Rectal smooth muscle tissue (tissue), 1 donor: ENCODE data around the gene LIMS1.

Source experiments
- H3K27ac ChIP-seq: one replicate; pipeline ENCODE4 v1.7.0; 2013; ENCODE audit warnings: low read depth, low read length, inconsistent platforms
- H3K27me3 ChIP-seq: one replicate; pipeline ENCODE4 v1.7.0; 2013; ENCODE audit warnings: low read length; ENCODE audit not compliant: control insufficient read depth, insufficient read depth
- H3K36me3 ChIP-seq: one replicate; pipeline ENCODE4 v1.7.0; 2013; ENCODE audit warnings: low read length; ENCODE audit not compliant: control insufficient read depth, insufficient read depth
- H3K4me1 ChIP-seq: one replicate; pipeline ENCODE4 v1.7.0; 2013; ENCODE audit warnings: low read length; ENCODE audit not compliant: control insufficient read depth, insufficient read depth
- H3K4me3 ChIP-seq: one replicate; pipeline ENCODE4 v1.7.0; 2013; ENCODE audit warnings: low read length
- H3K9ac ChIP-seq: one replicate; pipeline ENCODE4 v1.7.0; 2013; ENCODE audit warnings: low read length

Gene LIMS1

DNA sequence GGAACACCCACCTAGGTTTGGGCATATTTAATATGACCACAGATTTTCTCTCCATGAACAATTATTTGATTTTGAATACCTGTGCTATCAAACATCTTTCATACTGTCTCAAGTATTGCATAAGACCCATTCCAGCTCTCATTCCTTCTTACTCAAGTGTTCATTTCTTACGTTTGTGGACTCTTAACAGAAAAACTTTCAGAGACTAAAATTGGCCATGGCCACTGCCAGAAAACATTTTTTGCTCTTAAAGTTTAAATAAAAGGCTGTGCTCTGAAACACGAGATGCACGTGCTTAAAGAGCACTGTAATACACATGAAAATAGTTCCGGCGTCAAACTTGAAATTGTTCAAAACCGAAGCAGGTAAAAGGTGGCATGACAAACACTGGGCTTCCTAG is 89.3 kb downstream of the LIMS1 start:
- Histone ChIP-seq H3K4me3 (no peak overlapping the region), H3K27ac (peak overlapping the region; percentile 14), H3K36me3 (no peaks in the 10 kb centered on the region), H3K9ac (no peak overlapping the region), H3K27me3 (no peaks in the 10 kb centered on the region), H3K4me1 (no peaks in the 10 kb centered on the region)

DNA sequence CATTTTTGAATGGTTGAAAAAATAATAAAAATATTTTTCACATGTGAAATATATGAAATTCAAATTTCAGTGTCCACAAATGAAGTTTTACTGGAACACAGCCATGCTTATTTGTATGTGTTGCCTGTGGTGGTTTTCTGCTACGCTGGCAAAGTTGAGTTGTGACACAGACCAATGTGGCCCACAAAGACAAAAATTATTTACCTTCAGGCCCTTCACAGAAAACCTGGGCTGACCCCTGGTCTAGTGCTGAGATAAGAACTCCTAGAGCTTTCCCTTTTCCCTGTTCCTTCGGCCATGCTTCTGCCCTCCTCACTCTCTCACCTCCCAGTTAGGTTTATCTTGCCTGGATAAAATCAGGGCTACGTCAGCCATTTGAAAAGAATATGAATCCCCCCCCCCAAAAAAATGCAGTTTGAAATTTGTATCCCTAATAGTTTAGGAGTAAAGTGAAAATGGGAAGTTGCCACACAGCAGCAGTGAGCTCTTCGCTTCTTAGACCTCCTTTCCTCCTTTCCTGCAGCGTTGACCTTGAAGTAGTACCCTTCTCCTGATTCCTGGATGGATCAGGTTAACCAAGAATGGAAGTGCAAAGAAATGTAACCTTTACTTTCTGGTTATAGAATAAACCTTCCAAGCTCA is 91.0 kb downstream of the LIMS1 start:
- no peak overlapping the region for H3K4me3 ChIP-seq
- H3K4me1 ChIP-seq = no peaks in the 10 kb centered on the region
- H3K9ac ChIP-seq = no peak overlapping the region
- no peaks in the 10 kb centered on the region for H3K27me3 ChIP-seq
- no peak overlapping the region for H3K27ac ChIP-seq
- no peaks in the 10 kb centered on the region for H3K36me3 ChIP-seq

DNA sequence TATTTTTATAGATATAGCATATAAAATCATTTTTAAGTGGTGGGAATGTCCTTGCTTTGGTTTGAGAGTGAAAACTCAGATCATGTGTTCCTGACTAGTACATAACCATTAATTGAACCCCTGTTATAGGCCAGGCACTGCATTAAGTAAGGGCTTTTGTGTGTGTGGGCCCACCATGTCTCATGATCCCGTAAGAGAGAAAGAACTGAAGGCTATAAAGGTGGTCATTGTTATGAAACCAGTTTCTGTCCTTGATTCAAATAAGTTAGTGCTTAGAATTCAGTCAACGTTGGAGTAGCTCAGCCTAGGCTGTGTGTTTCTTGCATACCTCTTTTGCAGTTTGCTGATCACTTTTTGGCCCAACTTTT is 91.5 kb downstream of the LIMS1 start:
- Histone ChIP-seq H3K4me3 (no peak overlapping the region), H3K27ac (no peak overlapping the region), H3K27me3 (no peaks in the 10 kb centered on the region), H3K9ac (no peak overlapping the region), H3K4me1 (no peaks in the 10 kb centered on the region), H3K36me3 (no peaks in the 10 kb centered on the region)

DNA sequence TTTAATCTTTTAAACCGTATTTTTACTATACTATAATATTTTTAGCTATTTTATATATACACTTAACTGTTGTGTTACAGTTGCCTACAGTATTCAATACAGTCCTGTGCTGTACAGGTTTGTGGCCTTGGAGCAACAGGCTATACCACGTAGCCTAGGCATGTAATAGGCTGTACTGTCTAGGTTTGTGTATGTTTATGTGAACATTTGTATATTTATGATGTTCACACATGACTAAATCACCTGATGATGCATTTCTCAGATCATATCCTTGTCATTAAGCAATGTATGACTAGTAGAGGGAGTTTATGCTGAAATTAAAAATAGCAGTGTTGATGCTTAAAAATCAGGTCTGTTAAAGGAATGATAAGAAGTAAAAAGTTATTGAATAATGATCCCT is 92.7 kb downstream of the LIMS1 start:
- no peaks in the 10 kb centered on the region for H3K27me3 ChIP-seq
- no peak overlapping the region for H3K27ac ChIP-seq
- no peaks in the 10 kb centered on the region for H3K36me3 ChIP-seq
- H3K4me3 ChIP-seq = no peak overlapping the region
- H3K4me1 ChIP-seq = peaks cover 2% of the 10 kb centered on the region
- H3K9ac ChIP-seq = no peak overlapping the region

DNA sequence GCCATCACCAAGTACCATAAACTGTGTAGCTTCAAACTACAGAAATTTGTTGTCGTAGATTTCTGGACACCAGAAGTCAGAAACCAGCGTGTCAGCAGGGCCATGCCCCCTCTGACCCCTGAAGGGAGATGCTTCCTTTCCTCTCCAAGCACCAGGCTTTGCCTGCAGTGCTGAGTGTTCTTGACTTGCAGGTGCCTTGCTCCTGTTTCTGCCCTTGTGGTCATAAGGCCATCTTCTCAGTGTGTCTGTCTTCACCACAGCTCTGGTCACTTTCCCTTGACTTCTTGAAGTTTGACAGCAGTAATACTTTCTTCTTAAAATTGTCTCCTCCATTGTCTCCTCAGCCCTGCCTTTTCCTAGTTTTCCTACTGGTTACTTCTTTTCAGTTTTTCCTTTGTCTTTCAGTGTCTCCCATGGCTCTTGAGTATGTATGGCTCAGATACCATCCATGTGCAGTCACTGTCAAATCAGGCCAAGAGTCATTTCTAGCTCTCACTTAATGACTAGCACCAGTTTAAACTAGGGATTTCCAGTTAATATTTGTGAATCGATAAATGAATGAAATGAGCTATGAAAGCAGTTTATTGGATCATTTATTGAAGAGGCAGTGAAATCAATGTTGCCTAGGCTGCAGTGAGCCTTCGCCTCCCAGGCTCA is 93.8 kb downstream of the LIMS1 start:
- H3K9ac ChIP-seq = no peak overlapping the region
- peaks cover 10% of the 10 kb centered on the region for H3K4me1 ChIP-seq
- H3K4me3 ChIP-seq = no peak overlapping the region
- no peaks in the 10 kb centered on the region for H3K27me3 ChIP-seq
- H3K36me3 ChIP-seq = no peaks in the 10 kb centered on the region
- no peak overlapping the region for H3K27ac ChIP-seq

DNA sequence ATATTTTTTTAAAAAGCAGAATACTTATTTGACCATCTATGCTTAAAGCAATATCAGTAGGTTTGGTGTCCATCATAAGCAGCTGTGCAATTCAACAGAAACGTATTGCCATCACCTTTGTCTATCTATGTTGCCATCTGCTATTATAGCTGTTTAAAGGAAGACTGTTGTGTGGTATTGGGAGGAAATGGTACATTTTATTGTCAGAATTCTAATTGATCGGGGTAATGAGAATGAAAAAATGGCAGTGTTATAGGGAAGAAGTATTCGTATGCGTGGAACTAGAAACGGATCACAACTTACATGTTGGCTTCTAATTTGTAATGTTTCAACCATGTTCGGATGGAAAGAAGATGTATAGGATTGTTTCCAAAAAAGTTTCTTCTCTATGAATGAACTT is 94.7 kb downstream of the LIMS1 start:
- Histone ChIP-seq H3K4me3 (no peak overlapping the region), H3K27me3 (no peaks in the 10 kb centered on the region), H3K27ac (no peak overlapping the region), H3K4me1 (peaks cover 16% of the 10 kb centered on the region), H3K36me3 (no peaks in the 10 kb centered on the region), H3K9ac (no peak overlapping the region)

DNA sequence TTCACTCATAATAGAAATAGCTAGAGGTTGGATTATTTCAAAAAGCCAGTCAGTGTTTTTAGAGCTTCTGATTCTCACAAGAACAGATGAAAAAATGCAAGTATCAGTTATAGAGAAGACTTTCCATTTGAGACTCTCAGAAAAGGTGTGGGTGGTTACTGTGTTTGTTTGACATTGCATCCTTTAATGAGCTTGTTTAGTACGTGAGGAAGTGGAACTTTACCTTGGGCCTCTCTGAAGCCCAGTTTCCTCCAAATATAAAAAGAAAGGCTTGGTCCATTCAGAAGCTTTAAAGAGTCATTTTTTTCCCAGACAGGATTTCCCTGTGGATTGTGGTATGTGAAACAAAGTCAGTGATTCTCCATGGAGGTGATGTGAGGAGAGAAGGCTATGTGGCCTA is 95.1 kb downstream of the LIMS1 start:
- Histone ChIP-seq H3K27me3 (no peaks in the 10 kb centered on the region), H3K4me1 (peaks cover 21% of the 10 kb centered on the region), H3K9ac (no peak overlapping the region), H3K4me3 (no peak overlapping the region), H3K36me3 (no peaks in the 10 kb centered on the region), H3K27ac (no peak overlapping the region)

DNA sequence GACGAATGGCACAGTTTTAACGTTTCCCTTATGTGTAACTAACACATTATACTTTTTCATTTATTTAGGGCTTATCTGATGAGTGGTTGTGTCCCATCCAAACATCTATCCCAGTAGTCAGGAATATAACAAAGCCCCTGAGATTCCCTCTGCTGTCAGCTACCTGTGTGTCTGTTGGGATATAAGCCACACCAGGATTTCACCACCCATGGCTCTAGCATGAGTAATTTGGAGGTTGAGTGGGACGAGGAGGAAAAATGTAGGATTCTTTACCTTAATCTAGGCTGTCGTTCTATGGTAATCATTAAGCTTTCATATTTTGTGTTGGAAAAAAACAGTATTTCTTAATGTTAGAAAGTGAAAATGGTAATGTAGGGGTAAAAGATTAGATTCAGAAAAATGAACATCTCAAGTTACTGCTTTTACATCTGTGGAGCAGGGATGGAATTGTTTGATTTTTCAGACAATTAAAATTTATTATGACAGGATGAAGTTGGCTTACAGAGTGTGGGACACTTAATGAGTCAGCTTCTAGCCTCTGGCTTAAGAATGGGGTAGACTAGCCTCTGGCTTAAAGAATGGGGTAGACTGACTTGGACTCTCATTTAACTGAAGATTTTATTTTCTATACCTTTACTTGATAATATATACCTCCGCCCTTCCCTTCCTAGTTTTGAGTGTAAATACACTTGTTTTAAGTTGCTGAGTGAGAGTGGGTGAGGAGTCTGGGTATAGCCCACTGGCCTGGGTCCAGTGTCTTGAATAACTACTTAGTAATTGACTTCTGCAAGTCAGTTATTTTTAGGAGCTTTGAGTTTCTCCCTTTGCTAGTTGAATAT is 96.5 kb downstream of the LIMS1 start:
- H3K27ac ChIP-seq = no peak overlapping the region
- no peaks in the 10 kb centered on the region for H3K36me3 ChIP-seq
- no peak overlapping the region for H3K4me3 ChIP-seq
- no peak overlapping the region for H3K9ac ChIP-seq
- H3K4me1 ChIP-seq = peaks cover 25% of the 10 kb centered on the region
- H3K27me3 ChIP-seq = no peaks in the 10 kb centered on the region

DNA sequence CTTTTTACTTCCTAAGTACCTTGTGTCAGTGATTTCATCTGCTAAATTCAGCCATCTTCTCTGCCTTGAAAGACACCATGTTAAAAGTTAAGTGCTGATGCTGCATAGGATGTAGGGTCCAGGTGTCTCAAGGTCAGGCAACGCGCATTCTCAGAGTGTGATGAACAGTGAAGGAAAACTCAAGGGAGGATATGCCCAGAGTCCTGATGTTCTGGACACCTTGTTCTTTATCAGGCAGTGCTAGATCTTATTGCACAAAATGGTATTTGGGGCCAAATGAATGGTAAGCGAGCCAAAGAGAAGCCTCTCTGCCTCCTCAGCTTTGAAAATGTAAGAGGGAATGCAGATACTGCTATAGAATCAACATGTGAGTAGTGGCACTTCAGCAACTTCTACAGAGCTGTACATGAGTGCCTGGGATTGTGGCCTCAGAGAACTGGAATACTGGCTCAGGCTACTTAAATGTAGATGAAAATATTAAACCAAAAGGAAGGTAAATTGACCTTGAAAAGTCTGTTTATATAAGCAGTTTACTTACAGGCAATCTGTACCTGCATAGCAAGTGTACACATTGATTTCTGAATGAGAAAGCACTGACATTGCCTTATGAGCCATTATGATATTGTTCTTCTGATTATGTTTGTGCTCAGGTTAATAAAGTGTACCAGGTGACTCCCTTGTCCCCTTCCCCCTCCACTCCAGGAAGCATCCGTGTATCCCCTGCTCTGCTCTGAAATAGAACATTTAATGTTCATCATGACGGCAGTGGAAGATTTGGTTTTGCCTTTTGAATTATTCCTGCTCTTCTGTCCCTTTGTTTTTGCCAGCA is 98.3 kb downstream of the LIMS1 start:
- Histone ChIP-seq H3K36me3 (no peaks in the 10 kb centered on the region), H3K9ac (no peak overlapping the region), H3K4me3 (no peak overlapping the region), H3K27ac (peak overlapping the region; percentile 12), H3K4me1 (peaks cover 35% of the 10 kb centered on the region), H3K27me3 (no peaks in the 10 kb centered on the region)

DNA sequence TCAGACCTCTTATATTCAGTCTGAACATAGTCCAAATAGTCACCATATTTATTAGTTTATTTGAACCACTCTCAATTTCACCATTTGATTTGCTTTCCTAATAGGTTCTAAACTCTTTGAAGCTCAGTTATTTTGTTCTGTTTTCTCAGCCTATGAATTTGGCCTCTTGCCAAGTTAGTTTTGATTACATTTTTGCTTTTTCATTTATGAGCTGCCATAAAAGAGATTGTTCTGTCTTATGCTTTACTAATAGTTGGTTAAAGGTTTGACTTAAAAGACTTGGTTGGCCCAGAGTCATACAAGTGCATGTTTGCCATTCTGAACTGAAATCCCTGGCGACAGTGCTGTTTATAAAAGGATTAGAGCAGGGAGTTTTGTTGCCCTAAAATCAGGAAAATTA is 99.1 kb downstream of the LIMS1 start:
- no peaks in the 10 kb centered on the region for H3K27me3 ChIP-seq
- no peak overlapping the region for H3K27ac ChIP-seq
- no peak overlapping the region for H3K4me3 ChIP-seq
- no peak overlapping the region for H3K9ac ChIP-seq
- H3K4me1 ChIP-seq = peaks cover 35% of the 10 kb centered on the region
- H3K36me3 ChIP-seq = no peaks in the 10 kb centered on the region

DNA sequence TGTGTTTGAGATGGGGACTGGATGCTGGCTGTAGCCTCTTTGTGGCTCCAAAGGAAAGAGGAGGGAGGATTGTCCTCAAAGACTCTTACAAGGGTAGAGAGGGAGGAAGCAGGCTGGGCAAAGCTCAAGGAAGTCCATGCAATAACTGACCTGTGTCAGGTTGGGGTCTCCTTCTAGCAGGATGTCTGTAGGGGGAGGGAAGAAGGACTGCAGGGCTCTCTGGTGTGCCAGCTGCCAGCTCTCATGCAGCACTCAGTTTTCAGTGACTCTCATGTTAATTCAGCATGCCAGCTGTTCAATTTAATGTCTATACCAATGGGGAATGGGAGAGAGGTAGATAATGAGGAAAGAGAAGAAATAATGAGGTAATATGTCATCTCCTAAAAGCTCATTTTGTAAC is 99.7 kb downstream of the LIMS1 start:
- Histone ChIP-seq H3K4me3 (no peak overlapping the region), H3K4me1 (peaks cover 35% of the 10 kb centered on the region), H3K27ac (no peak overlapping the region), H3K27me3 (no peaks in the 10 kb centered on the region), H3K36me3 (no peaks in the 10 kb centered on the region), H3K9ac (no peak overlapping the region)

DNA sequence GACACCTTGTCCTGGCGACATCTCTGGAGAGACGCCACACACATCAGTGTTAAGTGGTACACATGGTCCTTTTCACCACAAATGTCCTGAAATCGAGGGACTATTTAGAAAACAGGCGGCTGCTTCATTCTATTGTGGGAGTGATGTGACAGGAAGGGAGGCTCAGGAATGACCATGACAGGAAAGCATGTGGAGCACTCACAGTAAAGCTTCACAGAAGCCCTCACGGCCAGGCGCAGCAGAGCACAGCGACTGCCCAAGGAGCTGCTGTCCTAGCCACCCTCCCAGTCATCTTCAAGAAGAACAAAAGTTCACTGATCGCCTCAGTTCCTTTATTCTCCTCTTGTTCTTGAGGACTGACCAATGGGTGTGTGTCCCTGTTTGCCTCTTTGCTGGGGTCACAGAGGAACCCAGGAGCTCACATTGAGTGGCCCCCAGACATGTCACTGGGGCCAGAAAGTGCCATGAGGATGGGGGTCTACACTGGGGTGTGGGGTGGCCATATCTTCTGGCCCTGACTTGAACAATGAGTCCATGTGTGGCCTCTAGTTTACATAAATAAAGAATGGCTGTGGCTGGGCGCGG is 100.4 kb downstream of the LIMS1 start:
- Histone ChIP-seq H3K36me3 (no peaks in the 10 kb centered on the region), H3K9ac (no peak overlapping the region), H3K4me1 (peaks cover 35% of the 10 kb centered on the region), H3K4me3 (no peak overlapping the region), H3K27me3 (no peaks in the 10 kb centered on the region), H3K27ac (no peak overlapping the region)
